Chondrocyte (in vitro differentiated cells): ENCODE measurements around the gene PLXNA4. TPM values are rescaled to one million over a fixed set of nuclear protein-coding genes. Genes with fewer than 3 reads are reported as not detected.

Experiments used
- DNase-seq: peaks from one replicate; pipeline ENCODE4 v3.0.0; 2021; ENCODE audit warnings: mixed read lengths, low spot score
- H3K27ac Mint-ChIP-seq: one replicate; pipeline ENCODE4 v1.8.0; 2021; ENCODE audit warnings: mild to moderate bottlenecking, moderate library complexity, mixed read lengths; ENCODE audit not compliant: unreplicated experiment
- H3K27me3 Mint-ChIP-seq: 2 replicates; pipeline ENCODE4 v1.8.0; 2021; ENCODE audit warnings: low read depth, mixed read lengths
- H3K36me3 Mint-ChIP-seq: 2 replicates; pipeline ENCODE4 v1.8.0; 2021; ENCODE audit warnings: low read depth, mixed read lengths
- H3K4me1 Mint-ChIP-seq: 2 replicates; pipeline ENCODE4 v1.8.0; 2021; ENCODE audit warnings: low read depth, mild to moderate bottlenecking, mixed read lengths
- H3K4me3 Mint-ChIP-seq: one replicate; pipeline ENCODE4 v1.8.0; 2021; ENCODE audit warnings: mild to moderate bottlenecking, moderate library complexity, mixed read lengths; ENCODE audit not compliant: unreplicated experiment
- H3K9me3 Mint-ChIP-seq: 2 replicates; pipeline ENCODE4 v1.8.0; 2021; ENCODE audit warnings: low read depth, mixed read lengths
- CTCF ChIP-seq: fragments of 200-600 bp; sonication (generic); IDR thresholded peaks from 2 replicates; pipeline ENCODE4 v1.5.0; 2021; ENCODE audit warnings: antibody characterized with exemption, mild to moderate bottlenecking, moderate library complexity
- long read RNA-seq: library from polyadenylated mRNA; stranded (forward); transcript quantifications from one replicate; pipeline ENCODE4 v2.0.0, GENCODE V29; 2021
- total RNA-seq: library from RNA; stranded (reverse); gene quantifications from 3 replicates; pipeline ENCODE4 v1.2.1, GENCODE V29; 2021

Gene PLXNA4
- total RNA-seq = 11.3 to 57.7 TPM (median 13.0 TPM) in 3 replicates
- long read RNA-seq, partial matches to known transcripts = 7 of 15 reads
- long read RNA-seq, other reads (novel, unspliced or antisense) = 4 of 15 reads

DNA sequence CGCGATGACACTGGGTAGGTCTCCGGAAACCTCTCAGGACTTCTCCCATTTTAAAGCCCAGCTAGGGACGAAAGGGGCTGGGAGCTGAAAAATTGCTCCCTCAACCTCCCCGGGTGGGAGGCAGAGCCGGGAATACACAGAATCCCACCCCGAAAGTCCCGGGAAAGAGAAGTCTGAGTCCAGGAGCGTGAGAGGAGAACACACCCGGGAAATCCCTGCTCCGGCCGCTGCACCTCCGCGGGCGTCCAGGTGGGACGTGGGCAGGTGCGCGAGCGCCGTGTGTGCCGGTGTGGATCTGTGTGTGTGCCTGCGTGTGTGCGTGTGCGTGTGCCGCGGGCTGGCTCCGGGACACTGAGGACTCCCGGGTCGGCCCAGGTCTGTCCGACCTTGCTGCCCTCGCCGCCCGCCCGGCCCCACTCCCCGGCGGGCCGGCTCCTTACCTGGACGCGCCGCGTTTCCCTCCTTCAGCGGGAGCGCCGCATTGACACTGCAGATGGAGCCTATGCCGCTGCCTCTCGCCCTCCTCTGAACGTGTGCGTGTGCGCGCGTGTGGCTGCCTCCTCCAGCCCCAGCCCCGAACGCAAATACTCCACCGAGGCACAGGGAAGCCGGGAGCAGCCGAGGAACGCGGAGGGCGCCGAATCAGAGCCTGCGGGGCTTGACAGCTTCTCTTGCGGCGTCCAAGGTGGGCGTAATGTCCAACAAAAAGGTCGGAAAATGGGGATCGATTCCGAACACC is at the start of gene PLXNA4:
Gene PLXNA4, minus strand, starts transcription at position 489 of the 739 bp plus-strand sequence. CDS start 67,777 bp downstream, outside the sequence.
- DNase-seq = no peak
- Mint-ChIP-seq H3K36me3 (peaks cover 6% of the 10 kb centered on the region), H3K4me3 (peak within 1 kb of the TSS; percentile 87), H3K27ac (no peak within 1 kb of the TSS), H3K27me3 (peaks cover 3% of the 10 kb centered on the region), H3K4me1 (peaks cover 44% of the 10 kb centered on the region), H3K9me3 (no peaks in the 10 kb centered on the region)
- TF ChIP-seq CTCF = peak; percentile 56

GRCh38 chr7:132625651-132626050 is 49.4 kb upstream of the PLXNA4 start:
- no peaks in the 10 kb centered on the region for H3K36me3 Mint-ChIP-seq
- H3K27ac Mint-ChIP-seq = no peak overlapping the region
- TF ChIP-seq CTCF = no peak
- peaks cover 6% of the 10 kb centered on the region for H3K9me3 Mint-ChIP-seq
- no peaks in the 10 kb centered on the region for H3K27me3 Mint-ChIP-seq
- DNase-seq = no peak
- no peak overlapping the region for H3K4me3 Mint-ChIP-seq
- peaks cover 13% of the 10 kb centered on the region for H3K4me1 Mint-ChIP-seq

DNA sequence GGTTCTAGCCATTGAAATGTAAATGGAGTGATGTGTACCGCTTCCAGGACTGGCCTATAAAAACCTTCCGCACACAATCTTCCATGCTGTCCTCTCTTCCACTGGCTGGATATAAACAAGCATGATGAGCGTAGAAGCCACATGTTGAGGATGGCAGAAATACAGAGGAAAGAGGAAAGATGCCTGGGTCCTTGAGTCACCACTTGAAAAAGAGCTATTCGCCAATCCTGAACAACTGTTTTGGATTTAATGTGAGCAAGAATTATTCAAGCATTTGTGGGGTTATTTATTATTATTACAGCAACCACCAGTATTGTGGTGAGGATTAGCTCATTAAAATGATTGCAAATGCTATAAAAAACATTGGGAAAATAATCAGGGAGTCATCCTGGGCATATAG is 45.8 kb upstream of the PLXNA4 start:
- no peak for DNase-seq
- Mint-ChIP-seq H3K4me3 (no peak overlapping the region), H3K27ac (no peak overlapping the region), H3K9me3 (peaks cover 6% of the 10 kb centered on the region), H3K27me3 (no peaks in the 10 kb centered on the region), H3K36me3 (no peaks in the 10 kb centered on the region), H3K4me1 (peaks cover 16% of the 10 kb centered on the region)
- no peak for TF ChIP-seq CTCF

DNA sequence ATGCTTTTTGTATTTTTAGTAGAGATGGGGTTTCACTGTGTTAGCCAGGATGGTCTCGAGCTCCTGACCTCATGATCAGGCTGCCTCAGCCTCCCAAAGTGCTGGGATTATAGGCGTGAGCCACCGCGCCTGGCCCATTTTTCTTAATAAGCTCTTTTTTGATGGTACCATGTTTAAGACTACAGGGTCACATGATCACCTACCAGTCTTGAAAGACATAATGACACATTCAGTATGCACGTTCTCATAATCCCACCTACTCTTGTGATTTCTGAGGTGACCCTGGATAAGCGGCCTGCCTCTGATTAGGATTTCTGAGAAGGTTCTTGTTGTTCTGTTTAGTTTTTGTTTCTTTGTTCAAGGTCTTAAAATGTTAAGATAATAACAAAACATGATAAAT is 43.7 kb upstream of the PLXNA4 start:
- H3K9me3 Mint-ChIP-seq = no peaks in the 10 kb centered on the region
- peaks cover 17% of the 10 kb centered on the region for H3K4me1 Mint-ChIP-seq
- H3K4me3 Mint-ChIP-seq = no peak overlapping the region
- H3K27me3 Mint-ChIP-seq = no peaks in the 10 kb centered on the region
- no peak for DNase-seq
- peak overlapping the region; percentile 93 for H3K27ac Mint-ChIP-seq
- TF ChIP-seq CTCF = no peak
- H3K36me3 Mint-ChIP-seq = no peaks in the 10 kb centered on the region

DNA sequence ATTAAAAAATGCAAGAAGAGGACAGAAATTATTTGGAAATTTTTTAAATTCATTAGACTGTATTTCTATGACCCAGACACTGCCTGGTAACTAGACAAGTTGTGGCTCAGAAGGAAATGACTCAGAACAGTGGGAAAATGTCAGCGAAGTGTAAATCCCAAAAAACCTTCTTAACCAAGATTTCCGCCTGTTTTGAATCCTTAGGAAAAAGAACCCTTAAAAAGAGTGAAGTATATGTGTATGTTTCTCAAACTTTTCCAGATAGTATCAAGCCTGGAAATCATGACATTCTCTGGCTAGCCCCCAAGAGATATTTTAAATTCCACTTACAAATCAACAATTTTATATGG is 42.7 kb upstream of the PLXNA4 start:
- no peak overlapping the region for H3K4me3 Mint-ChIP-seq
- H3K9me3 Mint-ChIP-seq = no peaks in the 10 kb centered on the region
- H3K27me3 Mint-ChIP-seq = no peaks in the 10 kb centered on the region
- peaks cover 26% of the 10 kb centered on the region for H3K4me1 Mint-ChIP-seq
- H3K36me3 Mint-ChIP-seq = no peaks in the 10 kb centered on the region
- no peak for DNase-seq
- peak overlapping the region; percentile 93 for H3K27ac Mint-ChIP-seq
- no peak for TF ChIP-seq CTCF
